B cell (primary cell): ENCODE data around the gene OLIG3. TPM values are rescaled to one million over a fixed set of nuclear protein-coding genes. Genes with fewer than 3 reads are reported as not detected.

Experiments
- ATAC-seq: fragments of 200-7000 bp; cut with Tn5 transposase; one replicate; pipeline ENCODE4 v1.10.0; 2021; ENCODE audit warnings: low read depth, mild to moderate bottlenecking, moderate number of reproducible peaks, moderate library complexity
- CTCF ChIA-PET: fragments of 350-600 bp; sonication (Branson Sonifier 250); formaldehyde crosslinking; loops from one replicate; lab custom pipeline; 2021; ENCODE audit warnings: antibody characterized with exemption, inconsistent platforms; lab: Charles Lee
- POLR2A ChIA-PET: fragments of 350-600 bp; sonication (Branson Sonifier 250); formaldehyde crosslinking; loops from one replicate; lab custom pipeline; 2021; ENCODE audit warnings: antibody characterized with exemption; lab: Charles Lee
- DNase-seq: peaks from one replicate; pipeline ENCODE4 v3.0.0; 2013
- H2AFZ ChIP-seq: 2 replicates; pipeline ENCODE4 v1.6.1; 2012; ENCODE audit warnings: mild to moderate bottlenecking, low read depth, low read length; ENCODE audit not compliant: insufficient read depth, poor library complexity, severe bottlenecking
- H3K27ac ChIP-seq, 2 donors: 1 replicate in 1 of 2; 2 replicates in 1 of 2; pipeline ENCODE4 v1.5.1; 2012 to 2013; ENCODE audit warnings: low read length in 2 of 2, mild to moderate bottlenecking in 2 of 2, moderate library complexity in 1 of 2
- H3K27me3 ChIP-seq, 4 experiments: fragments of 200-600 bp in 1 of 4; sonication (generic) in 1 of 4; replicated peaks in 1 of 4; 1 replicate in 2 of 4; 2 replicates in 2 of 4; pipeline versions ENCODE4 v1.6.1 to v1.7.0; 2013 to 2016; ENCODE audit warnings: low read length in 3 of 4, mild to moderate bottlenecking in 2 of 4, mixed read lengths in 1 of 4, moderate library complexity in 1 of 4; ENCODE audit not compliant: insufficient read depth in 4 of 4, control insufficient read depth in 3 of 4; ENCODE audit errors: control extremely low read depth in 1 of 4
- H3K36me3 ChIP-seq, 2 experiments: replicated peaks in 1 of 2; 1 replicate in 1 of 2; 2 replicates in 1 of 2; pipeline versions ENCODE4 v1.6.1 to v1.7.1; 2013; ENCODE audit warnings: low read length in 1 of 2; ENCODE audit not compliant: insufficient read depth in 2 of 2, control insufficient read depth in 1 of 2; ENCODE audit errors: control extremely low read depth in 1 of 2, extremely low read depth in 1 of 2
- H3K4me1 ChIP-seq, 2 donors: fragments of 200-600 bp in 1 of 2; sonication (generic) in 1 of 2; 1 replicate in 1 of 2; 2 replicates in 1 of 2; pipeline versions ENCODE4 v1.5.1 to v1.6.1; 2013 to 2017; ENCODE audit warnings: low read length in 2 of 2; ENCODE audit not compliant: control insufficient read depth in 2 of 2, insufficient read depth in 2 of 2
- H3K4me2 ChIP-seq: replicated peaks from 2 replicates; pipeline ENCODE3; 2012; ENCODE audit warnings: mild to moderate bottlenecking, low read depth, low read length; ENCODE audit not compliant: poor library complexity, severe bottlenecking
- H3K4me3 ChIP-seq, 5 experiments: fragments of 200-600 bp in 1 of 5; sonication (generic) in 1 of 5; 1 replicate in 3 of 5; 2 replicates in 2 of 5; pipeline versions ENCODE4 v1.5.1 to v1.7.0; 2011 to 2016; ENCODE audit warnings: low read length in 4 of 5, mild to moderate bottlenecking in 4 of 5, low read depth in 2 of 5, control low read depth in 1 of 5, moderate library complexity in 1 of 5; ENCODE audit not compliant: insufficient read depth in 1 of 5; ENCODE audit errors: control extremely low read depth in 1 of 5, extremely low read depth in 1 of 5
- H3K79me2 ChIP-seq: fragments of 200-600 bp; sonication (generic); one replicate; pipeline ENCODE4 v1.6.0; 2016; ENCODE audit warnings: low read length; ENCODE audit not compliant: control insufficient read depth, insufficient read depth
- H3K9ac ChIP-seq: fragments of 200-600 bp; sonication (generic); 2 replicates; pipeline ENCODE4 v1.6.1; 2017; ENCODE audit warnings: mild to moderate bottlenecking, low read length, moderate library complexity
- H3K9me3 ChIP-seq, 3 donors: one replicate each; pipeline versions ENCODE4 v1.6.1 to v1.7.1; 2013; ENCODE audit warnings: low read length in 2 of 3; ENCODE audit not compliant: control insufficient read depth in 2 of 3, insufficient read depth in 1 of 3; ENCODE audit errors: control extremely low read depth in 1 of 3
- H4K20me1 ChIP-seq: 2 replicates; pipeline ENCODE4 v1.6.0; 2012; ENCODE audit warnings: mild to moderate bottlenecking, low read length; ENCODE audit not compliant: insufficient read depth, control insufficient read depth, poor library complexity, severe bottlenecking
- H3K27ac Mint-ChIP-seq: one replicate; pipeline ENCODE4 v1.8.0; 2021; ENCODE audit warnings: mixed read lengths
- H3K27me3 Mint-ChIP-seq: one replicate; pipeline ENCODE4 v1.8.0; 2021; ENCODE audit warnings: mixed read lengths
- H3K4me1 Mint-ChIP-seq: one replicate; pipeline ENCODE4 v1.8.0; 2021; ENCODE audit warnings: mixed read lengths
- H3K4me3 Mint-ChIP-seq: one replicate; pipeline ENCODE4 v1.8.0; 2021; ENCODE audit warnings: mixed read lengths
- H3K9me3 Mint-ChIP-seq: one replicate; pipeline ENCODE4 v1.8.0; 2022; ENCODE audit warnings: mixed read lengths; ENCODE audit not compliant: insufficient read depth
- CTCF ChIP-seq: fragments of 200-600 bp; IDR thresholded peaks from one replicate; pipeline ENCODE4 v1.8.0; 2022; ENCODE audit warnings: antibody characterized with exemption, mild to moderate bottlenecking
- EZH2 ChIP-seq: IDR thresholded peaks from 2 replicates; pipeline ENCODE4 v1.6.1; 2012; ENCODE audit warnings: borderline replicate concordance, low read depth, mild to moderate bottlenecking, moderate library complexity, low read length; ENCODE audit not compliant: insufficient read depth, poor library complexity, severe bottlenecking
- WGBS: methylation state at CpG from one replicate; pipeline ENCODE4 v1.1.5; 2013; ENCODE audit warnings: missing lambda C conversion rate; ENCODE audit not compliant: insufficient coverage; 5-methylcytosine and 5-hydroxymethylcytosine counted together
- intact Hi-C: fragments of 100-400 bp; cut with micrococcal nuclease; formaldehyde crosslinking; loops from one replicate; pipeline ENCODE4 v1.10.0; 2022
- polyA plus RNA-seq: library from polyadenylated mRNA; depleted of rRNA; stranded (reverse); fragments of >200 nt; gene quantifications from 2 replicates; pipeline ENCODE4 v1.2.3, GENCODE V29; 2012
- total RNA-seq, 2 donors: library from RNA; stranded (reverse); fragments of 120-200 nt in 1 of 2; gene quantifications; 1 replicate in 1 of 2; 2 replicates in 1 of 2; pipeline versions ENCODE4 v1.2.3 to v1.2.4, GENCODE V29; 2013 to 2022

OLIG3 gene
- total and polyA plus RNA-seq, 2 donors (not counting 1 experiment from before 2014, with no cell fraction given) = not detected

- no peak overlapping the region for H3K27ac ChIP-seq
- TF ChIP-seq CTCF = no peak
- TF ChIP-seq EZH2 = no peak
- no peaks in the 10 kb centered on the region for H4K20me1 ChIP-seq
- no peak for DNase-seq
- no peak overlapping the region for H3K4me3 ChIP-seq
- Mint-ChIP-seq H3K27ac (no peak overlapping the region), H3K9me3 (no peaks in the 10 kb centered on the region), H3K4me3 (no peak overlapping the region), H3K4me1 (no peaks in the 10 kb centered on the region), H3K27me3 (no peaks in the 10 kb centered on the region)
- H2AFZ ChIP-seq = no peak overlapping the region
- ATAC-seq = no peak
- no peak overlapping the region for H3K4me2 ChIP-seq
- H3K27me3 ChIP-seq = no peaks in the 10 kb centered on the region
- H3K9ac ChIP-seq = no peak overlapping the region
- H3K79me2 ChIP-seq = no peaks in the 10 kb centered on the region
- WGBS = no CpG with 5 or more reads among the region's 1 CpG
- ChIA-PET CTCF (no interaction called here), POLR2A (no interaction called here)
- peaks cover 0 to 8% (median 0%) of the 10 kb centered on the region in 3 donors for H3K9me3 ChIP-seq
- intact Hi-C loops = no loop called here
- no peaks in the 10 kb centered on the region for H3K4me1 ChIP-seq
- no peaks in the 10 kb centered on the region for H3K36me3 ChIP-seq
Measured at GRCh38 chr6:137443901-137444300, 50.3 kb downstream of the OLIG3 start.
